ENCODE measurements around the gene ZNF624.
"Not testable (repeated sequence)": the region's sequence is repeated elsewhere in the genome, so short reads cannot be mapped to it uniquely, and the experiment has no call there.

DNA sequence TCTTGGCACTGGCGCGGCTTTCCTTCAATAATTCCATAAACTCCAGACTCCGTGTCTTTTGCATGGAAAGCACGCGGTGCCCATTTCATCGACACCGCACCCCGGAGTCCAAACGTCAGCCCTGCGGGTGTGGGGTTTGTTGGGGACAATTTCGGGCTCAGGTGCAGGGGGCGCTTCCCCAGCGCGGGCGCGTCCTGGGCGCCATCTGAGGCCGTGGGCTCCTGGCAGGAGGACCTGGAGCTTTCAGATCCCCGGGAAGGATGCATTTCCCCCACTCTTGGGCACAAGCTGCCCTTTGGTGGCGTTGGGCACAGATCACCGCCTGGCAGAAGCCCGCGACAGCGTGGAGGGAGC is 12.9 kb upstream of the ZNF624 start:
- not testable (repeated sequence) for TF ChIP-seq CTCF, POLR2A (IDR thresholded peaks at IDR 0.05)

All from thyroid gland (tissue), 4 donors.